Lower leg skin (tissue), 4 donors: ENCODE data around the gene DNAH8. TPM values are rescaled to one million over a fixed set of nuclear protein-coding genes. Genes with fewer than 3 reads are reported as not detected.

Experiments
- DNase-seq, 2 donors: peaks; one replicate each; pipeline ENCODE4 v3.0.0-alpha.2; 2019; ENCODE audit warnings: low spot score in 2 of 2
- H3K4me3 ChIP-seq: fragments of 200-600 bp; sonication (generic); 2 replicates; pipeline ENCODE4 v1.5.1; 2017; ENCODE audit warnings: mild to moderate bottlenecking, low read depth; ENCODE audit not compliant: poor library complexity, severe bottlenecking
- CTCF ChIP-seq, 3 donors: fragments of 450-650 bp; IDR thresholded peaks; one replicate each; pipeline ENCODE4 v1.5.1; 2016; ENCODE audit warnings: antibody characterized with exemption in 3 of 3, mild to moderate bottlenecking in 3 of 3, moderate library complexity in 2 of 3
- POLR2A ChIP-seq, 2 donors: fragments of 450-650 bp; IDR thresholded peaks; one replicate each; pipeline ENCODE4 v1.6.1; 2016 to 2017; ENCODE audit warnings: antibody characterized with exemption in 2 of 2, mild to moderate bottlenecking in 1 of 2, moderate library complexity in 1 of 2
- WGBS, 2 donors: methylation state at CpG; one replicate each; pipeline ENCODE4 v1.1.5; 2018; 5-methylcytosine and 5-hydroxymethylcytosine counted together
- intact Hi-C: fragments of 100-400 bp; cut with DNase I; formaldehyde crosslinking; loops from one replicate; pipeline ENCODE4 v1.15.0; 2023; ENCODE audit warnings: low total_unique reads
- total RNA-seq, 4 donors: library from RNA; depleted of rRNA; stranded (reverse); fragments of >200 nt; gene quantifications; one replicate each; pipeline ENCODE4 v1.1.0, GENCODE V29; 2016

DNAH8 gene
- total RNA-seq, 4 donors from 2014 or later: 0.02 to 0.19 (median 0.08) TPM

DNA sequence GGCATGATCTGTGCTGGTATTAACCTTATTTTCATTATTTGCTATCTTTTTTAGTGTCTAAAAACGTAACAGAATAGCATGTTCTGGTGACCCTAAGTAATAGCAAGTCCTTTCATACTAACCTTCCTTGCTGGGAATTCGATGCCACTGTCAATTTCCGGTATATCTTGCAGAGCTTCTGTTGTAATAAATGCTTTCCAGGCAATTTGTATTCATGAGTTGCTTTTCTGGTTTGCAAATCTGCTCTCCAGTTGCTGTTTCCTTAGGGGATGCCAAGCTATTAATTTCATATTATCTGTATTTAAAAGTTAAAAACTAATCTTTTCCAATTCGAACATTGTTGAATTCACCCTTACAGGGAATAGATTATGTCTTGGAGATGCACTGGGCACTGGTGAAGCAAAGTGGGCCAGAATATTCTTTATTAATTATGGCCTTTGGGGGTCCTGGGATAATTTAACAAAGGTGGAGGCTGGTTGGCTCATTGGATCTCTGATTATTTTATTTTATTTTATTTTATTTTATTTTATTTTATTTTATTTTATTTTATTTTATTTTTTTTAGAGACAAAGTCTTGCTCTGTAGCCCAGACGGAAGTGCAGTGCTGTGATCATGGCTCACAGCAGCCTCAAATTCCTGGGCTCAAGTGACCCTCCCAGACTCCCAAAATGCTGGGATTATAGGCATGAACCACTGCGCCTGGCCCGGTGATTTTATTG lies 209.8 kb downstream of the DNAH8 start:
- TF ChIP-seq CTCF (IDR thresholded peaks at IDR 0.05): no peak
- no peak for TF ChIP-seq POLR2A (IDR thresholded peaks at IDR 0.05)
- WGBS, 2 donors: 82 to 85% methylated on average over 7 of the region's 7 CpGs
- DNase-seq: no peak
- no peak overlapping the region for H3K4me3 ChIP-seq
- intact Hi-C loops: no loop called here

DNA sequence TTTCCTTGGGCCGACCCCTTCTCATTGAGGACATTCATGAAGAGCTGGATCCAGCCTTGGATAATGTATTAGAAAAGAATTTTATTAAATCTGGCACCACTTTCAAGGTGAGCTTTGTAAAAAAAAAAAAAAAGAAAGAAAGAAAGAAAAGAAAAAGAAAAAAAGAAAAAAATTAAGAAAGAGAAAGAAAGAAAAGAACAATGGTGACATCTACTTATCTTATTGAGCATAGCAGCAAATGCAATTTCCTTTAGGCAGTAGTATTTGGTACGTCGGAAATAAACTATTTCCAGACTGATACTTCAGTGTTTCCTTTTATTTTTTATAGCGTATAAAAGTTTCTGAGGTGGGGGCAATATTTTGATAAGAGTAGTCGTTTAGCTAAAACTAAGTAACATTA lies 214.4 kb downstream of the DNAH8 start:
- H3K4me3 ChIP-seq: no peak overlapping the region
- intact Hi-C loops: no loop called here
- WGBS, 2 donors: 79 to 80% methylated on average over 5 of the region's 5 CpGs

GRCh38 chr6:38933426-38933825 lies 218.3 kb downstream of the DNAH8 start:
- DNase-seq: no peak
- no peak for TF ChIP-seq POLR2A (IDR thresholded peaks at IDR 0.05)
- TF ChIP-seq CTCF (IDR thresholded peaks at IDR 0.05): no peak
- no peak overlapping the region for H3K4me3 ChIP-seq
- 85 to 86% methylated on average over 3 of the region's 3 CpGs for WGBS, 2 donors
- intact Hi-C loops: no loop called here

More for the DNA sequence above, 214.4 kb downstream of the DNAH8 start:
- DNase-seq: no peak
- TF ChIP-seq CTCF (IDR thresholded peaks at IDR 0.05): no peak
- TF ChIP-seq POLR2A (IDR thresholded peaks at IDR 0.05): no peak

- H3K4me3 ChIP-seq: no peak overlapping the region
- intact Hi-C loops: no loop called here
- 63 to 78% methylated on average over 1 of the region's 1 CpG for WGBS, 2 donors
- DNase-seq: no peak
- TF ChIP-seq CTCF (IDR thresholded peaks at IDR 0.05): no peak
- TF ChIP-seq POLR2A (IDR thresholded peaks at IDR 0.05): no peak
These were observed 219.9 kb downstream of the DNAH8 start for GRCh38 chr6:38935051-38935450.

DNA sequence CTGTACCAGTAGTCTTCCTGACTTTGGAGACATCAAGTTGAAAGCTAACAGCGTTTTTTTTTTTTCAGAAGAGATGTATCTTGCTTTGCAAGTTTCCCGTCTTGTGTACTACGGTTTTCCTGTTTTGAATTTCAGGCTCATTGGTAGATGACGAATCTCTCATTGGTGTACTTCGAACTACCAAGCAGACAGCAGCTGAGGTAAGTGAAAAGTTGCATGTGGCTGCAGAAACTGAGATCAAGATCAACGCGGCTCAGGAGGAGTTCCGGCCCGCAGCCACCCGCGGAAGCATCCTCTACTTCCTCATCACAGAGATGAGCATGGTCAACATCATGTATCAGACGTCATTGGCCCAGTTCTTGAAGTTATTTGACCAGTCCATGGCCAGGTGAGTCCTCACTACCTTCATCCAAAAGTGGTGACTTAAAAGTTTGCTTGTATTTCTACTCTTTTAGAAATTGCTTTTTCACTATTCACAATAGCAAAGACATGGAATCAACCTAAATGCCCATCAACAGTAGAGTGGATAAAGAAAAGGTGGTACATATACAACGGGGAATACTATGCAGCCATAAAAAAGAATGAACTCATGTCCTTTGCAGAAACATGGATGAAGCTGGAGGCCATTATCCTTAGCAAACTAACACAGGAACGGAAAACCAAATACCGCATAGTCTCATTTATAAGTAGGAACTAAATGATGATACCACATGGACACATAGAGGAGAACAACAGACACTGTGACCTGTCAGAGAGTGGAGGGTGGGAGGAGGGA lies 222.9 kb downstream of the DNAH8 start:
- 91% methylated on average over 15 of the region's 15 CpGs for WGBS, 2 donors
- no peak overlapping the region for H3K4me3 ChIP-seq
- TF ChIP-seq CTCF (IDR thresholded peaks at IDR 0.05) (no peak), POLR2A (IDR thresholded peaks at IDR 0.05) (no peak)
- intact Hi-C loops: no loop called here
- no peak for DNase-seq
